ENCODE data around the gene ADGRA1.
"Not testable (repeated sequence)": the region's sequence is repeated elsewhere in the genome, so short reads cannot be mapped to it uniquely, and the experiment has no call there.

Gene ADGRA1

GRCh38 chr10:133165556-133166503 lies 78.1 kb downstream of the ADGRA1 start:
- no peak for FAIRE-seq

- no peak for FAIRE-seq
Measured at GRCh38 chr10:133166504-133166827, 78.7 kb downstream of the ADGRA1 start.

- FAIRE-seq, result no peak
Measured at GRCh38 chr10:133166828-133167692, 79.3 kb downstream of the ADGRA1 start.

DNA sequence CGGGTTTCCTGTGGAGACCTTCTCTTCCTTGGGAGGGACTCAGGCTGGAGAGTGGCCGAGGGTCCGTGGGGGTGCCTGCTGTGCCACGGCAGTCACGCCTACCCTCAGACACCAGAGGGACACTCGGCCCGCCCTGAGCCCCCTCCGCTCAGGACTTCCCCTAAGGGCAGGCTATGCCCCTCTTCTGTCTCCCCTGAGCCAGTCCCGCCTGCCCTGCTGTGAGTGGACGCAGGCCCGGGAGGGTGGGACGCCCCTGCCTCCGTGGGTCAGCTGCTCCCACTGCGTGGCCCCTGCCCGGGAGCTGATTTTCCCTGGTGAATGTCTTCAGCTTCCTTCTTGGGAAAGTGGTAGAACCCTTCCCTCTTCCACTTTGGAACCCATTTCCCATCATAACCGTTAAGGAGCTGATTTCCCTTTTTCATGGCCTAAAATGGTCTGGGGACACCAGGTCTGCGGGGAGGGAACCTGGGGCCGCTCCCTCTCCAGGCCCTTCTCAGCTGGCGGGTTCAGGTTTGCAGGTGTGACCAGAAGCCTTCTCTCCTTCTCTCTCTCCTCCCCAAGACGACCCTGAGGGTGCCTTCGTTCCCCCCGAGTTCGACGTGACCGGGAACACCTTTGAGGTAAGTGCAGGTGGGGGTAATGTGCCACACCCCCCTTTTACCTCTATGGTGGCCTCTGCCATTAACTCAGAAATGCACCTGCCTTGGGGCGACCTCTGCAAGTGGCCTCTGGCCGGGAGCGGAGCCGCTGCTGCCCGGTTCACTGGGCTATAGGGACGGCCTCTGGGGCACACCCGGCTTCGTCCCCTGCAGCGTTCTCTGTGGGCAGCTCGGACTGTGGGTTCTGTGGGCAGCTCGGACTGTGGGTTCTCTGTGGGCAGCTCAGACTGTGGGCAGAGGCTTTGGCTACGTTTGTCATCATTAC lies 80.2 kb downstream of the ADGRA1 start:
- FAIRE-seq, result no peak

- no peak for FAIRE-seq
Measured at GRCh38 chr10:133168617-133169031, 80.9 kb downstream of the ADGRA1 start.

GRCh38 chr10:133169173-133169947 lies 81.6 kb downstream of the ADGRA1 start:
- no peak for FAIRE-seq

DNA sequence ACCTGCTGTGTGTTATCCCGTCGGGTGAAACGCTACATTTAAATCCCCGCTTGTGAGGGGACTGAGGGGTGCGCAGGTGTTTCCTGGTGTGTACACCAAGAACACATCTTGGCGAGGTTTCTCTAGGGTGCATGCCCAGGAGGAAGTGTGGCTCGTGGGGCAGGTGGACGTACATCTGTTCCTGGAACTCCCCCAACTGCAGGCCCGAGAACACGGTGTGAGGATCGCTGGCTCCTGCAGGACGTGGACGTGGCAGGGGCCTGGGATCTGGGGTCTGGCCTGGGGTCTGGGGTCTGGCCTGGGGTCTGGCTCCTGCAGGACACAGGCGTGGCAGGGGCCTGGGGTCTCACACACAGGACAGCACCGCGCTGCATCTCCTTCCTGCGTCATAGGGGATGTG lies 82.4 kb downstream of the ADGRA1 start:
- no peak for FAIRE-seq

DNA sequence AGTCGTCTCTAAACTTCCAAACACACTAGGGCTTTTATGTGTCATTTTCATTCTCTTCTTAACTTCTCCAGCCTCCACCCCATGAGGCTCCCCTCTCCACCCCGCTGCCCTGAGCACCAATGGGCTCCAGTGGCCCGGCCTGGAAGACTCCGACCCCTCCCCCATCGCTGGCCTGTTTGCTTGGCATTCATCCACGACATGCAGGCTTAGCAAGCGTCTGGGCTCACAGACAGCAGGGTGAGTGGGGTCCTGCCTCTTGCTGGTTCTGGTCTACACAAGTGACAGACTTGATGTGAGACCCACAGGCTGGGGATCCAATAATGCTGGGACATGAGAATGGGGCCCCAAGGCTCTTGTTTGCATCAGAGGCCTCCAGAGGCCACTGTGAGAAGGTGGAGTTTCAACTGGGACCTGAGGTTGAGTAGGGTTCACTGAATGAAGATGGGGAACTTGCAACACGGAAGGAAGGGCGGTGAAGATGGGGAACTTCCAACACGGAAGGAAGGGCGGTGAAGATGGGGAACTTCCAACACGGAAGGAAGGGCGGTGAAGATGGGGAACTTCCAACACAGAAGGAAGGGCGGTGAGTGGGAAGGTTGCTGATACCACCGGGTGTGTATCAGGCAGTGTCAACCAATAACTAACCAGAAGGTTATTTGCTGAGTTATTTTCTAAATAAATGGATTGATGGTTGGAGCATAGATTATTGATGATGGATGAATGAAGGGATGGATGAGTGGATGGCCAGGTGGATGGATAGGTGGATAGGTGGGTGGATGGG lies 86.3 kb downstream of the ADGRA1 start:
- no peak for FAIRE-seq

DNA sequence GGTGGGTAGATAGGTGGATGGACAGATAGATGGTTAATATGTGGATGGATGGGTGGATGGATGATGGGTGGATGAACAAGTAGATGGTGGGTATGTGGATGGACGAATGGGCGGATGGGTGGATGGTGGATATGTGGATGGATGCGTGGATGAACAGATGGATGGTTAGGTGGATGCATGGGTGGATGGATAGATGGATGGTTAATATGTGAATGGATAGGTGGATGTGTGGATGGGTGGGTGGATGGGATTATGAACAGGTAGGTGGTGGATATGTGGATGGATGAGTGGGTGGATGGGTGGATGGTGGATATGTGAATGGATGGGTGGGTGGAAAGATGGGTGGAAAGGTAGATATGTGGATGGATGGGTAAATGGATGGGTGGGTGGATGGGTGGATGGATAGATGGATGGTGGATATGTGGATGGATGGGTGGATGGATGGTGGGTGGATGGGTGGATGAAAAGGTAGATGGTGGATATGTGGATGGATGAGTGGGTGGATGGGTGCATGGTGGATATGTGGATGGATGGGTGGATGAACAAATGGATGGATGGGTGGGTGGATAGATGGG lies 87.1 kb downstream of the ADGRA1 start:
- FAIRE-seq, result no peak

DNA sequence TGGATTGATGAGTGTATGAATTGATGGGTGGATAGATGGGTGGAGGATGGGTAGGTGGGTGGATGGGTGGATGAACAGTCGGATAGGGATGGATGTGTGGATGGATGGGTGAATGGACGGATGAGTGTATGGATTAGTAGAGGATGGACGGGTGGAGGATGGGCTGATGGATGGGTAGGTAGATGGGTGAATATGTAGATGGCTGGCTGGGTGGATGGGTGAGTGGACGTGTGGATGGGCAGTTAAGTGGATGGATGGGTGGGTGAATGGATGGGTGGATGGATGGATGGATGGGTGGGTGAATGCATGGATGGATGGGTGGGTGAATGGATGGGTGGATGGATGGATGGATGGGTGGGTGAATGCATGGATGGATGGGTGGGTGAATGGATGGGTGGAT lies 87.9 kb downstream of the ADGRA1 start:
- FAIRE-seq, result not testable (repeated sequence)

DNA sequence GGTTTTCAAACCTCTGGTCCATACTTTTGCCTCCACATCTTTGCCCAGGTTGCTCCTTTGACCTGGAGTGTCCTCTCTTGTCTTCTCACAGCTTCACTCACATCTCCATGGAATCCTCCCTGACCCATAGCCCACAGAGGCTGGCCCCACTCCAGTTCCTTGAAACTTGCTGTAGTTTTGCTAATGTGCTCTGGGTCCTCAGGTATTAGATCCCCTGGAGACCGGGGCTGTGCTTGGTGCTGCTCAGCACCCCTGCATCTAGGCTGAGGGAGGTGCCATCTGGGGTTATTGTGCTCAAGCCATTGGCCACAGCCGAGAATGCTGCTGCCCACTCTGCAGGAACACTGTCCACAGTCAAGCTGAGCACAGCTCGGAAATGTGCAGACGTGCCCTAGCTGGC lies 88.8 kb downstream of the ADGRA1 start:
- FAIRE-seq, result no peak

GRCh38 chr10:133177380-133178157 lies 89.8 kb downstream of the ADGRA1 start:
- no peak for FAIRE-seq

GRCh38 chr10:133178357-133179127 lies 90.8 kb downstream of the ADGRA1 start:
- FAIRE-seq, result no peak

DNA sequence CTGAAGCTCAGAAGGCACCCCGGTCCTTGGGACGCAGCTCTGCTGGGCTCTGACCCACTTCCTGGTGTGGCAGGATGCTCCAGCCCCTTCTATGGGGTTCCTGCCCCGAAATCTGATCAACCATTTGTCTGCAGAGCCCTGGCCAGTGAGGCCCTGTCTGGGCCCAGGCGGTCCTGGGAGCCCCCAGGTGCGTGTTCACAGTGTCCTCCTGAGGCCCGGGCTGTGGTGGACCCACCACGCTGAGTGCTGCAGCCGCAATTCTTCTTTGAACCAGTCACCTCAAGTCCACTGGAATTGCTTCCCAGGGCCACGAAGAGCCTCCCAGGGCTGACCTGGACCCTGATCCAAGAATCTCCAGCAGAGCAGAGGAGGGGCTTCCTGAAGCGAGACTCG lies 91.4 kb downstream of the ADGRA1 start:
- no peak for FAIRE-seq

GRCh38 chr10:133179651-133180050 lies 91.9 kb downstream of the ADGRA1 start:
- no peak for FAIRE-seq

DNA sequence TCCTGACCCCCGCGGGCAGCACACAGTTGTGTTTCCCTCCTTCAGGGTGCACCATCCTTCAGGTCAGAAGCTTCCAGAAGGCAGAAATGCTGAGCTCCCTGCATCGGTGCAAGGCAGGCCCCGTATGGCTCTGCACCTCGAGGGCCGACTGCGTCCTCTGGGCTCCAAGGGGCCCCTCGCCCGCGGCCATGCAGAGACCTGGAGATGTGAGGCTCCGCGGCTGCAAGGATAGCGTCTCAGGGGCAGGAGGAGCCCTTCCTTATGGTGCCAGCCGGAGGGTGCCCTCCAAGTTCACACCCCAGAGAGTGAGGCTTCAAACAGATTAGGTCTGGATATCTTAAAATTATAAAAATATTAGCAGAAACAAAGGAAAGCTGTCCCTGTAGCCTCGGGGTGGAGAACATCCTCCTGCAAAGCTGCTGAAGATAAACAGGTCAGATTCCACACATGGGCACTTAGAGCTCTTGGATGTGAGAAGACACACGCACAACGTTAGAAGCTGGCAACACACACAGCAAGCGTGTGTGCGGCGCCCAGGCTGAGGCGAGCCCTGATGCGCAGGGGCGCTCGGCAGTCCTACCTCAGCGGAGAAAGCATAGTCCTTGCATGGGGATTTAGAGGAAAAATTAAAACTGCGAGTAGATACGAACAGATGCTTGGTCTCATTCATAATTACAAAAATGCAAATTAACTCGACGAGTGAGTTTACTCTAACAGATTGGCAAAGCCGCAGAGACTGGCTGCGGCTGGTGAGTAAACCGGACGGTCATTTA lies 92.7 kb downstream of the ADGRA1 start:
- no peak for FAIRE-seq

GRCh38 chr10:133180965-133181639 lies 93.4 kb downstream of the ADGRA1 start:
- FAIRE-seq, result no peak

Data from TTC549 (cell line).